BJ (cell line): ENCODE measurements around the gene ZNF550. TPM values are rescaled to one million over a fixed set of nuclear protein-coding genes. Genes with fewer than 3 reads are reported as not detected.
A peak's percentile ranks its signal among the peaks of the same experiment; 100 is the strongest.

Experiments used
- CTCF ChIA-PET: fragments of 350-600 bp; formaldehyde crosslinking; extraction: SDS; loops from one replicate; lab custom pipeline; 2021; ENCODE audit warnings: antibody characterized with exemption, inconsistent platforms; lab: Yijun Ruan, JAX
- POLR2A ChIA-PET: fragments of 300-600 bp; sonication (Branson Sonifier 250); formaldehyde crosslinking; extraction: SDS; loops from one replicate; lab custom pipeline; 2021; ENCODE audit warnings: antibody characterized with exemption; lab: Charles Lee
- DNase-seq: peaks from one replicate; pipeline ENCODE4 v3.0.0-alpha.2; 2011; ENCODE audit warnings: low read depth
- H3K27me3 ChIP-seq: 2 replicates; pipeline ENCODE4 v1.6.0; 2011; ENCODE audit warnings: low read length; ENCODE audit not compliant: control insufficient read depth, insufficient read depth
- H3K36me3 ChIP-seq: 2 replicates; pipeline ENCODE4 v1.5.1; 2011; ENCODE audit warnings: low read length; ENCODE audit not compliant: control insufficient read depth, insufficient read depth
- H3K4me3 ChIP-seq: 2 replicates; pipeline ENCODE4 v1.5.1; 2011; ENCODE audit warnings: low read depth, mild to moderate bottlenecking, control low read depth, low read length
- polyA plus RNA-seq: library from polyadenylated mRNA; depleted of rRNA; stranded (reverse); fragments of >200 nt; gene quantifications from 2 replicates; pipeline ENCODE4 v1.2.3, GENCODE V29; 2011
- TF ChIP-seq, protein P1 (sequence below): IDR thresholded peaks from 2 replicates; pipeline ENCODE4 v1.5.1; 2011; ENCODE audit warnings: low read depth, mild to moderate bottlenecking, control low read depth, inconsistent platforms, low read length, moderate library complexity; ENCODE audit not compliant: insufficient read depth

Gene ZNF550
- polyA plus RNA-seq, 1 experiment = 6.3 TPM

DNA sequence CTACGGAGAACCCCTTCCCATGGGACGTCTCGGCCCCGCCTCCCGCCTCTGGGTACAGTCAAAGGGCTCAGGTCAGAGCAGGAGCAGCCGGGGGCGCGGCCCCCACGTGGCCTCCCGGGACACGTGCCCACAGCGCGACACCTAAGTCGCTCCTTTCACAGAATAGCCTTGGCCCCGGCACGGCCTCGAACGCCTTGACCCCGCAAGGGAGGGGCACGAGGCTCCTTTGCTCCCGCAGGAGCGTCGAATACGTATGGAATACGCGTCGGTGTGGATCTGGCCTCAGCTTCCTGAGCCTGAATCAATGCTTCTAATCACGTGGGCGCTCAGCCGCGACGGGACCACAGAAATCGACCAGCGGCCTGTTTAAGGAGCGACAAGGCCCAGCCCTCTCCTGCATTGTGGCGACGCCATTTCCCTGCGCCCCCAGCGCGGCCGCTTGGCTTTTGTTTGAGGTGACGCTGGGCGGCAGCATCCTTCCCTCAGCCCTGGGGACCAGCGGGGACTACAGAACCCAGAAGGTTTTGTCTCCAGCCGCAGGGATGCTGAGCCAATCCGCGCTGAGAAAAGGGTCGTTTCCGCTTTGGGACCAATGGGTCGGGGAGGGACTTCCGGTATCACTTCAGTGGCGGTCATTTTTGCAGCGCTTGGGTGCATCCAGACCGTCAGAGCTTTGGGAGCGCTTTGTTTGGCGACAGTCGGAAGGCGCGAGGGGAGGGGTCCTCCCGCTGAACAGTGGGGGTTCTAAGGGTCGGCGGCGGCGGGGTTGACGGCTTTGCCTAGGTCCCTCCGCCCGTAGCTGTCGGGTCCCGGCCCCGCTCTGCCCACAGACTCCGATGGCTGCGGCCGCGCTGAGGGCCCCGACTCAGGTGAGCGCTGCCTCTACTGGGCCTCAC is 24.1 kb upstream of the ZNF550 start, which contains the start of gene ZIK1:
TSS of gene ZIK1 (plus strand) at position 625 of the 896 bp plus-strand sequence. CDS start at position 837, 212 bp downstream.
- Histone ChIP-seq H3K4me3 (peak within 1 kb of the TSS; percentile 63), H3K36me3 (0 out of 2 replicates have a peak, but pooled peaks cover 2% of the 10 kb centered on the region), H3K27me3 (no peaks in the 10 kb centered on the region)
- ChIA-PET CTCF (no interaction called here), POLR2A (no interaction called here)
- TF ChIP-seq, protein P1, sequence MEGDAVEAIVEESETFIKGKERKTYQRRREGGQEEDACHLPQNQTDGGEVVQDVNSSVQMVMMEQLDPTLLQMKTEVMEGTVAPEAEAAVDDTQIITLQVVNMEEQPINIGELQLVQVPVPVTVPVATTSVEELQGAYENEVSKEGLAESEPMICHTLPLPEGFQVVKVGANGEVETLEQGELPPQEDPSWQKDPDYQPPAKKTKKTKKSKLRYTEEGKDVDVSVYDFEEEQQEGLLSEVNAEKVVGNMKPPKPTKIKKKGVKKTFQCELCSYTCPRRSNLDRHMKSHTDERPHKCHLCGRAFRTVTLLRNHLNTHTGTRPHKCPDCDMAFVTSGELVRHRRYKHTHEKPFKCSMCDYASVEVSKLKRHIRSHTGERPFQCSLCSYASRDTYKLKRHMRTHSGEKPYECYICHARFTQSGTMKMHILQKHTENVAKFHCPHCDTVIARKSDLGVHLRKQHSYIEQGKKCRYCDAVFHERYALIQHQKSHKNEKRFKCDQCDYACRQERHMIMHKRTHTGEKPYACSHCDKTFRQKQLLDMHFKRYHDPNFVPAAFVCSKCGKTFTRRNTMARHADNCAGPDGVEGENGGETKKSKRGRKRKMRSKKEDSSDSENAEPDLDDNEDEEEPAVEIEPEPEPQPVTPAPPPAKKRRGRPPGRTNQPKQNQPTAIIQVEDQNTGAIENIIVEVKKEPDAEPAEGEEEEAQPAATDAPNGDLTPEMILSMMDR = 0 out of 2 replicates have a peak, but pooled peaks have one; percentile 17
- DNase-seq = peak; percentile 68

DNA sequence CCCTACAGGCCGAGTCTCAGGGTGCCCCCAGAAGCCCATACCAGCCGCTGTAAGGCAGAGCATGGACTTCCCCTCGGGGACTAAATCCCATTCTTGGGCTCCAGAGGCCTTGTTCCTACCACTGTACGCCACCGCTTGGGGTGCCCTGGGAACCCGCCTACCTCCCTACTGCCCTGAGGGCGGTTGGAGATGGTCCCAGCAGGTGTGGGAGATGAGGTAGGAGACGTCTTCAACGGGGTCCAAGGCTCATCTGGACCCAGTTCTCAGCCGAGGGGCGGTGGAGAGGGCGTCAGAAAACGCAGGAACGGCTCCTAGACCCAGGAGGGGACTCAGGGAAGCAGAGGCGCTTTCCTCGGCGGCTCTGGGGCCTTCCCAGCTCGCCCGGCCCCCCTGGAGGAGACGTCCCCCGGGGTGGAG is 23.4 kb upstream of the ZNF550 start:
- CTCF ChIA-PET = no interaction called here
- Histone ChIP-seq H3K36me3 (no peaks in the 10 kb centered on the region), H3K4me3 (no peak overlapping the region; the same call in 1 of the 2 replicates), H3K27me3 (no peaks in the 10 kb centered on the region)
- POLR2A ChIA-PET = no interaction called here
- DNase-seq = no peak
- TF ChIP-seq, protein P1 = no peak

DNA sequence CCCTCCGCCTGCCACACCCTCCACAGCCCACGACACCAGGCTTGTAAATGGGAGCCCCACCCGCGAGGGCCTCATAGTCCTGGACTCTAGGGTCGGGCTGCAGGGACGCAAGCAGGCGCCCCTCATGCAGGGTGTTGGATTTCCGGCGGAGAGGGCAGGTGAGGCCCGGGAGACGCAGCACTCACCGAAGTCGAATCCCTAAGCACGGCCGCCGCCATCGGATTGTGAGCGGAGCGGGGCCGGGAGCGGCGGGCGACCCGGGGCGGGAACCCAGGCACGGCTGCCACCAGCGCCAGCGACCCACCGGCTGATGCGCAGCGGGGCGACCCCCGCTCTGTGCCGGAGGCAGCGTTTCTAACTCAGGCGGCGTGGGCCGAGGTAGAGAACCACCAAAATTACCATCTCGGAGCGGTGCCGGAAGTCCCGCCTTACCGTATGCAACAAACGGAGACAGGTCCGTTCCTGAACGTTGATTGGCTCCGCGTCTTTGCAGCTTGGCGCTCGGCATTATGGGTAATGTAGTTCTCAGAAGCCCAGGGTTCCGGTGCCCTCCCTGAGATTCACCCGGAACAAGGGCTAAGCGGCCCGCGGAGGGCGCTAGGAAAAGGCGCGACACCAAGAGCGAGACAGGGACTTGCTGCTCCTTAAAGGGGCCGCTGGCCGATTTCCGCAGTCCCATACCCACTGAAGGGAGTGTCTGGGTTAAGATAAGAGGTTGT is 19.0 kb upstream of the ZNF550 start, which contains the start of gene ZNF416:
TSS of gene ZNF416 (minus strand) at position 425 of the 719 bp plus-strand sequence. CDS start at position 218, 207 bp downstream.
- peak; percentile 95 for DNase-seq
- Histone ChIP-seq H3K36me3 (peaks cover 15% of the 10 kb centered on the region), H3K27me3 (no peaks in the 10 kb centered on the region), H3K4me3 (peak within 1 kb of the TSS; percentile 87)
- POLR2A ChIA-PET = no interaction called here
- CTCF ChIA-PET = interaction anchor here (1.3 kb wide), 1 partner anchor 9 kb away, joined by 3 read pairs; no protein-coding TSS in a partner anchor
- TF ChIP-seq, protein P1 = peak; percentile 39

DNA sequence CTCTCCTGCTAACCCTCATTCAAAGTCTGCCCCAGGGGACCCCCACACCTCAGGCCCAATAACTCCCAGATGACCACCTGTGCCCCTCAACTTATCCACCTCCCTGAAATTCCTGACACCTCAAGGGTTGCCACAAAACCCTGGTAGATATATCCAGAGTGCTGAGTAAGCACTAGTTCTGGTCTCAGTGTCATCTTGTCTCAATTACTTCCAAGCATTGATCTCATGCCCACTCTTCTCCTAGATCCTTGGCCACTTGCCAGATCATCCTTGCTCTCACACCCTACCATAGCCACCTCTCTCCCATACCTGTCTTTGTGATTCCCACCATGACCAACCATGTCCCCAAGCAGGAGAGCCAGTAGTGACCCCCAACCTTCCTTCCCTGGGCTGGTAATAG is 17.0 kb upstream of the ZNF550 start:
- CTCF ChIA-PET = no interaction called here
- Histone ChIP-seq H3K27me3 (no peaks in the 10 kb centered on the region), H3K4me3 (no peak overlapping the region), H3K36me3 (peaks cover 31% of the 10 kb centered on the region)
- TF ChIP-seq, protein P1 = no peak
- POLR2A ChIA-PET = no interaction called here
- no peak for DNase-seq

DNA sequence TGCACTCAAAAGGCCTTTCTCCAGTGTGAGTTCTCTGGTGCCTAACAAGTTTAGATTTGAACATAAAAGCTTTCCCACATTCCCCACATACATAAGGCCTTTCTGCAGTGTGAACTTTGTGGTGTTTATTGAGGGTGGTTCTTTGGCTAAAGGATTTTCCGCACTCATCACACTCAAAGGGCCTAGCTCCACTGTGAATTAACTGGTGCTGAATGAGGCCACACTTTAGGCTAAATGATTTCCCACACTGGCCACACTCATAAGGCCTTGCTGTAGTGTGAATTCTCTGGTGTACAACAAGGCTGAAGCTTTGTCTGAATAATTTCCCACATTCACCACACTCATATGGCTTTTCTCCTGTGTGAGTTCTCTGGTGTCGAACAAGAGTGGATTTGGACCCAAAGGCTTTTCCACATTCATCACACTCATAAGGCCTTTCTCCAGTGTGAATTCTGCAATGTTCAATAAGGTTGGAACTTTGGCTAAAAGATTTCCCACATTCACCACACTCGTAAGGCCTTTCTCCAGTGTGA is 12.8 kb upstream of the ZNF550 start:
- TF ChIP-seq, protein P1 = no peak
- peaks cover 33% of the 10 kb centered on the region for H3K36me3 ChIP-seq
- CTCF ChIA-PET = interaction anchor here (1.1 kb wide), 1 partner anchor 13 kb away, joined by 3 read pairs; no protein-coding TSS in a partner anchor
- POLR2A ChIA-PET = no interaction called here
- H3K4me3 ChIP-seq = no peak overlapping the region
- H3K27me3 ChIP-seq = no peaks in the 10 kb centered on the region
- no peak for DNase-seq
